Loucy (cell line): ENCODE results near the gene KCTD19.
"Not testable (repeated sequence)": the region's sequence is repeated elsewhere in the genome, so short reads cannot be mapped to it uniquely, and the experiment has no call there.

Source experiments
- CTCF ChIP-seq: fragments of 200-600 bp; sonication (generic); conservative IDR thresholded peaks from 2 replicates; pipeline ENCODE4 v1.5.1; 2014; ENCODE audit warnings: mild to moderate bottlenecking, antibody characterized with exemption, low read length
- EZH2phosphoT487 ChIP-seq: fragments of 200-600 bp; IDR thresholded peaks from 2 replicates; pipeline ENCODE4 v1.6.1; 2018; ENCODE audit warnings: antibody characterized with exemption, mild to moderate bottlenecking, moderate library complexity, borderline replicate concordance

GRCh38 chr16:67359540-67360269 lies 33.2 kb upstream of the KCTD19 start:
- TF ChIP-seq CTCF, EZH2phosphoT487: not testable (repeated sequence)
